ENCODE measurements around the gene DSCAML1.

Gene DSCAML1

GRCh38 chr11:117420598-117420997 lies 376.4 kb downstream of the DSCAML1 start:
- Histone ChIP-seq H3K4me1 (ENCODE audit: insufficient read depth, low read length, severe bottlenecking) (no peaks in the 10 kb centered on the region), H2AFZ (ENCODE audit: low read length) (no peak overlapping the region), H3K9ac (ENCODE audit: low read length) (no peak overlapping the region), H3K27ac (ENCODE audit: low read depth, low read length, poor library complexity, severe bottlenecking) (no peak overlapping the region), H3F3A (ENCODE audit: insufficient read depth, low read length) (no peaks in the 10 kb centered on the region), H3K4me3 (ENCODE audit: low read depth, low read length, poor library complexity, severe bottlenecking) (no peak overlapping the region), H4K20me1 (ENCODE audit: insufficient read depth, low read length) (no peaks in the 10 kb centered on the region), H3K4me2 (ENCODE audit: low read length) (no peak overlapping the region), H3K9me3 (ENCODE audit: low read length) (no peaks in the 10 kb centered on the region), H3K36me3 (ENCODE audit: insufficient read depth, low read length) (no peaks in the 10 kb centered on the region), H3K79me2 (ENCODE audit: insufficient read depth, low read length) (no peaks in the 10 kb centered on the region), H3K9me2 (ENCODE audit: low read depth, low read length) (no peaks in the 10 kb centered on the region), H3K27me3 (ENCODE audit: insufficient read depth, low read length) (no peaks in the 10 kb centered on the region)
- TF ChIP-seq EZH2 (IDR thresholded peaks at IDR 0.05; ENCODE audit: borderline replicate concordance, low read length) (no peak), CTCF (IDR thresholded peaks at IDR 0.05; ENCODE audit: low read length) (no peak)

- Histone ChIP-seq H3K9ac (ENCODE audit: low read length) (no peak overlapping the region), H3K27ac (ENCODE audit: low read depth, low read length, poor library complexity, severe bottlenecking) (no peak overlapping the region), H3K4me1 (ENCODE audit: insufficient read depth, low read length, severe bottlenecking) (no peaks in the 10 kb centered on the region), H3K4me3 (ENCODE audit: low read depth, low read length, poor library complexity, severe bottlenecking) (no peak overlapping the region), H4K20me1 (ENCODE audit: insufficient read depth, low read length) (no peaks in the 10 kb centered on the region), H3K27me3 (ENCODE audit: insufficient read depth, low read length) (no peaks in the 10 kb centered on the region), H3F3A (ENCODE audit: insufficient read depth, low read length) (no peaks in the 10 kb centered on the region), H2AFZ (ENCODE audit: low read length) (no peak overlapping the region), H3K79me2 (ENCODE audit: insufficient read depth, low read length) (no peaks in the 10 kb centered on the region), H3K9me3 (ENCODE audit: low read length) (no peaks in the 10 kb centered on the region), H3K9me2 (ENCODE audit: low read depth, low read length) (no peaks in the 10 kb centered on the region), H3K4me2 (ENCODE audit: low read length) (no peak overlapping the region), H3K36me3 (ENCODE audit: insufficient read depth, low read length) (no peaks in the 10 kb centered on the region)
- no peak for TF ChIP-seq CTCF (IDR thresholded peaks at IDR 0.05; ENCODE audit: low read length)
- no peak for TF ChIP-seq EZH2 (IDR thresholded peaks at IDR 0.05; ENCODE audit: borderline replicate concordance, low read length)
These were observed 376.9 kb downstream of the DSCAML1 start for GRCh38 chr11:117420143-117420485.

- Histone ChIP-seq H3K27ac (ENCODE audit: low read depth, low read length, poor library complexity, severe bottlenecking) (no peak overlapping the region), H3K4me1 (ENCODE audit: insufficient read depth, low read length, severe bottlenecking) (no peaks in the 10 kb centered on the region), H4K20me1 (ENCODE audit: insufficient read depth, low read length) (no peaks in the 10 kb centered on the region), H2AFZ (ENCODE audit: low read length) (no peak overlapping the region), H3K9me3 (ENCODE audit: low read length) (no peaks in the 10 kb centered on the region), H3K27me3 (ENCODE audit: insufficient read depth, low read length) (no peaks in the 10 kb centered on the region), H3K36me3 (ENCODE audit: insufficient read depth, low read length) (no peaks in the 10 kb centered on the region), H3K4me2 (ENCODE audit: low read length) (no peak overlapping the region), H3K4me3 (ENCODE audit: low read depth, low read length, poor library complexity, severe bottlenecking) (no peak overlapping the region), H3K79me2 (ENCODE audit: insufficient read depth, low read length) (no peaks in the 10 kb centered on the region), H3F3A (ENCODE audit: insufficient read depth, low read length) (no peaks in the 10 kb centered on the region), H3K9ac (ENCODE audit: low read length) (no peak overlapping the region), H3K9me2 (ENCODE audit: low read depth, low read length) (no peaks in the 10 kb centered on the region)
- TF ChIP-seq EZH2 (IDR thresholded peaks at IDR 0.05; ENCODE audit: borderline replicate concordance, low read length), result no peak
- no peak for TF ChIP-seq CTCF (IDR thresholded peaks at IDR 0.05; ENCODE audit: low read length)
These were observed 377.4 kb downstream of the DSCAML1 start for GRCh38 chr11:117419482-117420142.

Data from OCI-LY1 (cell line).